Muscle layer of duodenum (tissue), 2 donors: ENCODE data around the gene SEPHS2.

Source experiments
- H3K27ac ChIP-seq: one replicate; pipeline ENCODE4 v1.7.0; 2013; ENCODE audit warnings: mild to moderate bottlenecking, low read length
- H3K27me3 ChIP-seq: one replicate; pipeline ENCODE4 v1.7.0; 2013; ENCODE audit warnings: low read depth, mild to moderate bottlenecking, control low read depth, low read length
- H3K36me3 ChIP-seq, 2 donors: one replicate each; pipeline ENCODE4 v1.7.0; 2013; ENCODE audit warnings: low read length in 2 of 2, control low read depth in 1 of 2, mild to moderate bottlenecking in 1 of 2; ENCODE audit not compliant: insufficient read depth in 2 of 2, control insufficient read depth in 1 of 2
- H3K4me1 ChIP-seq, 2 donors: one replicate each; pipeline ENCODE4 v1.7.0; 2013; ENCODE audit warnings: low read length in 2 of 2, mild to moderate bottlenecking in 2 of 2, control low read depth in 1 of 2, moderate library complexity in 1 of 2; ENCODE audit not compliant: insufficient read depth in 2 of 2, control insufficient read depth in 1 of 2
- H3K4me3 ChIP-seq, 2 donors: one replicate each; pipeline ENCODE4 v1.7.0; 2013; ENCODE audit warnings: low read length in 2 of 2, low read depth in 1 of 2, mild to moderate bottlenecking in 1 of 2
- H3K9me3 ChIP-seq, 2 donors: one replicate each; pipeline ENCODE4 v1.7.0; 2013; ENCODE audit warnings: low read length in 2 of 2, control low read depth in 1 of 2, mild to moderate bottlenecking in 1 of 2; ENCODE audit not compliant: control insufficient read depth in 1 of 2
- donor health status: healthy.

The SEPHS2 gene

GRCh38 chr16:30445408-30446202 lies at the start of gene SEPHS2:
SEPHS2 (minus strand) TSS chr16:30445874; CDS start chr16:30445727, 147 bp downstream.
- no peaks in the 10 kb centered on the region for H3K27me3 ChIP-seq
- peaks cover 0 to 3% of the 10 kb centered on the region in 2 donors for H3K36me3 ChIP-seq
- peak within 1 kb of the TSS; percentile 94 for H3K27ac ChIP-seq
- H3K4me1 ChIP-seq = peaks cover 9 to 12% of the 10 kb centered on the region in 2 donors
- H3K4me3 ChIP-seq = peak within 1 kb of the TSS; percentile 76 to 91
- no peaks in the 10 kb centered on the region for H3K9me3 ChIP-seq

- no peak overlapping the region for H3K4me3 ChIP-seq
- no peaks in the 10 kb centered on the region for H3K27me3 ChIP-seq
- H3K9me3 ChIP-seq = no peaks in the 10 kb centered on the region
- H3K4me1 ChIP-seq = peaks cover 0 to 3% of the 10 kb centered on the region in 2 donors
- H3K36me3 ChIP-seq = no peaks in the 10 kb centered on the region
- no peak overlapping the region for H3K27ac ChIP-seq
Measured at GRCh38 chr16:30494709-30495108, 49.0 kb upstream of the SEPHS2 start.

- H3K4me1 ChIP-seq = peaks cover 0 to 3% of the 10 kb centered on the region in 2 donors
- no peaks in the 10 kb centered on the region for H3K9me3 ChIP-seq
- H3K27ac ChIP-seq = no peak overlapping the region
- H3K4me3 ChIP-seq = no peak overlapping the region
- no peaks in the 10 kb centered on the region for H3K27me3 ChIP-seq
- no peaks in the 10 kb centered on the region for H3K36me3 ChIP-seq
Measured at GRCh38 chr16:30493941-30494488, 48.3 kb upstream of the SEPHS2 start.

GRCh38 chr16:30491744-30492308 lies 46.2 kb upstream of the SEPHS2 start:
- Histone ChIP-seq H3K4me1 (peaks cover 0 to 3% of the 10 kb centered on the region in 2 donors), H3K27ac (no peak overlapping the region), H3K27me3 (no peaks in the 10 kb centered on the region), H3K9me3 (no peaks in the 10 kb centered on the region), H3K36me3 (no peaks in the 10 kb centered on the region), H3K4me3 (no peak overlapping the region)

- Histone ChIP-seq H3K27ac (no peak overlapping the region), H3K27me3 (no peaks in the 10 kb centered on the region), H3K36me3 (no peaks in the 10 kb centered on the region)
Measured at GRCh38 chr16:30491229-30491628, 45.6 kb upstream of the SEPHS2 start.

GRCh38 chr16:30490210-30490609 lies 44.5 kb upstream of the SEPHS2 start:
- H3K27ac ChIP-seq = no peak overlapping the region
- no peaks in the 10 kb centered on the region for H3K27me3 ChIP-seq
- H3K4me3 ChIP-seq = no peak overlapping the region
- H3K9me3 ChIP-seq = no peaks in the 10 kb centered on the region
- no peaks in the 10 kb centered on the region for H3K36me3 ChIP-seq
- peaks cover 0 to 3% of the 10 kb centered on the region in 2 donors for H3K4me1 ChIP-seq

More at GRCh38 chr16:30491229-30491628, 45.6 kb upstream of the SEPHS2 start:
- Histone ChIP-seq H3K9me3 (no peaks in the 10 kb centered on the region), H3K4me3 (no peak overlapping the region), H3K4me1 (peaks cover 0 to 3% of the 10 kb centered on the region in 2 donors)

- H3K4me3 ChIP-seq = no peak overlapping the region
- no peak overlapping the region for H3K27ac ChIP-seq
- no peaks in the 10 kb centered on the region for H3K9me3 ChIP-seq
- peaks cover 0 to 3% of the 10 kb centered on the region in 2 donors for H3K4me1 ChIP-seq
- H3K36me3 ChIP-seq = no peaks in the 10 kb centered on the region
- no peaks in the 10 kb centered on the region for H3K27me3 ChIP-seq
Measured at GRCh38 chr16:30488764-30489605, 43.3 kb upstream of the SEPHS2 start.

GRCh38 chr16:30485818-30486436 lies 40.3 kb upstream of the SEPHS2 start:
- Histone ChIP-seq H3K36me3 (no peaks in the 10 kb centered on the region), H3K9me3 (no peaks in the 10 kb centered on the region), H3K27ac (no peak overlapping the region), H3K4me1 (no peaks in the 10 kb centered on the region), H3K4me3 (no peak overlapping the region), H3K27me3 (no peaks in the 10 kb centered on the region)

GRCh38 chr16:30484887-30485286 lies 39.2 kb upstream of the SEPHS2 start:
- Histone ChIP-seq H3K27me3 (no peaks in the 10 kb centered on the region), H3K4me1 (no peaks in the 10 kb centered on the region), H3K36me3 (no peaks in the 10 kb centered on the region)

GRCh38 chr16:30482366-30482765 lies 36.7 kb upstream of the SEPHS2 start:
- Histone ChIP-seq H3K4me1 (no peaks in the 10 kb centered on the region), H3K9me3 (no peaks in the 10 kb centered on the region), H3K27ac (no peak overlapping the region), H3K27me3 (no peaks in the 10 kb centered on the region), H3K36me3 (no peaks in the 10 kb centered on the region), H3K4me3 (no peak overlapping the region)

More at GRCh38 chr16:30484887-30485286, 39.2 kb upstream of the SEPHS2 start:
- Histone ChIP-seq H3K4me3 (no peak overlapping the region), H3K9me3 (no peaks in the 10 kb centered on the region), H3K27ac (no peak overlapping the region)
